Motor neuron (in vitro differentiated cells): ENCODE results near the gene GC. TPM values are rescaled to one million over a fixed set of nuclear protein-coding genes. Genes with fewer than 3 reads are reported as not detected.
"Not testable (repeated sequence)": the region's sequence is repeated elsewhere in the genome, so short reads cannot be mapped to it uniquely, and the experiment has no call there.

Experiments used
- ATAC-seq, 8 experiments: fragments of 200-7000 bp; cut with Tn5 transposase; replicated peaks in 6 of 8; 2 replicates each; pipeline ENCODE4 v1.8.0; 2021; ENCODE audit warnings: mild to moderate bottlenecking in 8 of 8, moderate library complexity in 8 of 8
- H3K27ac ChIP-seq, 2 donors: fragments of 250-450 bp; sonication (Bioruptor Pico); 2 replicates each; pipeline ENCODE4 v1.9.0; 2021; ENCODE audit warnings: antibody characterized with exemption in 2 of 2, mild to moderate bottlenecking in 2 of 2, moderate library complexity in 1 of 2
- H3K4me1 ChIP-seq, 2 donors: fragments of 250-450 bp; sonication (Bioruptor Pico); replicated peaks in 1 of 2; 2 replicates each; pipeline ENCODE4 v1.6.1; 2021; ENCODE audit warnings: antibody characterized with exemption in 2 of 2, mild to moderate bottlenecking in 2 of 2, moderate library complexity in 1 of 2
- H3K4me3 ChIP-seq, 5 donors: fragments of 250-450 bp; sonication (Bioruptor Pico); 2 replicates each; pipeline ENCODE4 v1.9.0; 2021; ENCODE audit warnings: antibody characterized with exemption in 5 of 5, mild to moderate bottlenecking in 5 of 5, moderate library complexity in 4 of 5
- WGBS, 10 experiments: fragments of 450-650 bp; shearing (Covaris generic); methylation state at CpG; one replicate each; pipeline ENCODE4 v1.0.0; 2022; 5-methylcytosine and 5-hydroxymethylcytosine counted together
- in situ Hi-C, 9 experiments: fragments of 400-800 bp; cut with MboI; loops; one replicate each; pipeline ENCODE4 v1.15.0; 2021; ENCODE audit warnings: low sequenced_read_pairs in 9 of 9, low pct_unique_long_range_greater_than_20kb in 2 of 9; ENCODE audit not compliant: unreplicated experiment in 9 of 9
- total RNA-seq, 8 experiments: library from RNA; unstranded; fragments of 300-600 nt; gene quantifications; 2 replicates each; pipeline versions ENCODE4 v1.2.3 to v1.2.4, GENCODE V29; 2022

The GC gene, protein sequence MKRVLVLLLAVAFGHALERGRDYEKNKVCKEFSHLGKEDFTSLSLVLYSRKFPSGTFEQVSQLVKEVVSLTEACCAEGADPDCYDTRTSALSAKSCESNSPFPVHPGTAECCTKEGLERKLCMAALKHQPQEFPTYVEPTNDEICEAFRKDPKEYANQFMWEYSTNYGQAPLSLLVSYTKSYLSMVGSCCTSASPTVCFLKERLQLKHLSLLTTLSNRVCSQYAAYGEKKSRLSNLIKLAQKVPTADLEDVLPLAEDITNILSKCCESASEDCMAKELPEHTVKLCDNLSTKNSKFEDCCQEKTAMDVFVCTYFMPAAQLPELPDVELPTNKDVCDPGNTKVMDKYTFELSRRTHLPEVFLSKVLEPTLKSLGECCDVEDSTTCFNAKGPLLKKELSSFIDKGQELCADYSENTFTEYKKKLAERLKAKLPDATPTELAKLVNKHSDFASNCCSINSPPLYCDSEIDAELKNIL
- 1 to 10 TPM in 3 of 8 experiments, under 1 TPM in 2, not detected in 3; 0.17 to 4.4 (median 1.1) TPM for total RNA-seq

DNA sequence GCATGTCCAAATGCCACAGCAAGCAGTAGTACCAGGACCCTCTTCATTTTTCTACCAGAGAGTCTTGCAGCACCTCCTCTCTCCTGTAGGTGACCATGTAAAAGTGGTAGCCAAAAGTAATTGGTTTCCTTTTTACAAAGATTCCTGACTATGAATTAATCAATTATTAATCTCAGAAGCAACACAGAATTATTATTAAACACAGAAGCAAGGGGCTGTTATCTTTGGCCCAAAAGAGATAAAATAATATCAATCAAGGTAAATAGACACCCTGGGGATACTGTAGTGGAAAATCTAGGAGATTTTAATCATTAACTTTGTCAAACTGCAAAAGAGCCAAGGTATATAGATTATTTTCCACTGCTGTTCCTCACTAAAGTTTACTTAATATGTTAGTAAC, at the start of gene GC:
GC (minus strand) TSS at position 108 of the 400 bp plus-strand sequence; CDS start at position 47, 61 bp downstream.
- ATAC-seq: no peak
- no peak within 1 kb of the TSS for H3K27ac ChIP-seq
- H3K4me3 ChIP-seq: no peak within 1 kb of the TSS
- peaks cover 0 to 12% of the 10 kb centered on the region in 2 donors for H3K4me1 ChIP-seq
- in situ Hi-C loops: no loop called here

DNA sequence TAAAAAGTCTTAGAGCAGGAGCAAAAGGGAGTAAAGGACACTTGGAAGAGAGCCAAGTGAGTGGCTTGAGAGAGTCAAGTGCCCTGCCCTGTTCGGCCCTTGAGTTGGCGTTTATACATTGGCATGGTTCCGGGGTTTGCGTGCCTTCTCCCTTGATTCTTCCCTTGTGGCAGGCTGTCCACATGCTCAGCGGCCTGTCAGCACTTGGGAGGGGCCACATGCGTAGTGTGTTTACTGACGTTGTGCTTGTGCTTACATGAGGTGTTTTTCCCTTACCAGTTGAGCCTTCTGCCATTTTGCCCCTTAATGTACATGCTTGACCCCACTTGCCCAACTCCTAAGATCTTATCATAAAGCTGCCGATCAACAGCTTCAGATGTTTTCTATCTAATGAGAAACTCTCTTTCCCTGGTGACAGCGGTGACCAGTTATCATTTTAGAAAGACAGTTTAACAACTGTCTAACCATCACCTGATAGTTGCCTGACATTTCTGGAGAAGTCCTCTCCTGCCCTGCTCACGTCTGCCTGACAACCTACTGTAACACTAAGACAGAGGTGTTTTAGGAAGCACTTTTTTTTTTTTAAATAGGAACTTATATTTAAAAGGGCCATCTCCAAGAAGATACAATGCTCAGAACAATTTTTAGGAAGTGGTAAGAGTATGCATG, 49.5 kb upstream of the GC start:
- 0 to 90% (median 77%) methylated on average over 2 to 7 of the region's 10 CpGs; no CpG with 5 or more reads in 1 of the 10 experiments for WGBS, 10 experiments
- Histone ChIP-seq H3K4me1 (peaks cover 7 to 11% of the 10 kb centered on the region in 2 donors), H3K4me3 (no peak overlapping the region), H3K27ac (no peak overlapping the region)
- in situ Hi-C loops: no loop called here
- peak in 3 of 8 experiments; percentile 16 to 82 (median 77) for ATAC-seq

- Histone ChIP-seq H3K4me3 (no peak overlapping the region), H3K4me1 (peaks cover 11 to 13% of the 10 kb centered on the region in 2 donors), H3K27ac (no peak overlapping the region)
- in situ Hi-C loops: no loop called here
- peak in 1 of 8 experiments; percentile 43 for ATAC-seq
- 0 to 50% (median 20%) methylated on average over 1 to 2 of the region's 3 CpGs; no CpG with 5 or more reads in 3 of the 10 experiments for WGBS, 10 experiments
These were observed 48.2 kb upstream of the GC start for GRCh38 chr4:71832049-71832448.

DNA sequence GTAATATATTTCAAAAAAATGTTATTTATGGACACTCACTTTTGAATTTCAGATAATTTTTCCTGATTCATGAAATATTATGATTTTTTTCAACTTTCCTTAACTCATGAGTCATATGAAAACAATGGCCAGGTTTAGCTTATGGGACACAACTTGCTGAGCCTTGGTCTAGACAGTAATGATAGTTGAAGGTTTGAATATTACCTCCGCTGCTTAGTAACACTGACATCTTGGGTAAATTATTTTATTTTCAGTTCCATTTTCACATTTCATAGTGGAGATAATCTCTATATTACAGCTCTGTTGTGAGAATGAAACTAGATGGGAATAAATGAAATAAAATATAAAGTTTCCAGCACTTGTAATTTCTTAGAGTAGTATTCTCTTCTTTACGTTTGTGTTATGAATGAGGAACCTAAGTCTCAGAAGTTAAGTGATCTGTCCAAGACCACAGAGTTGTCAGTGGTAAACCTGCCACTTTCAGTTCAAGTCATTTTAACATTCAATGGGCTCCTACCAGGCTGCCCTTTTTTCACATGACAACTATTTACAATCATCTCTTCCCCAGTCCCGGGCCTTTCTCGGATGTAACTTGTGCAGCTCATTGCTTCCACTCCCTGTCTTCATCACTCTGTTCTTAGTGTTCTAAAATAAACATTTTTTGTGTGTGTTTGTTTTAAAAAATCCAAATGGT, 46.8 kb upstream of the GC start:
- Histone ChIP-seq H3K4me3 (no peak overlapping the region), H3K4me1 (peaks cover 11 to 13% of the 10 kb centered on the region in 2 donors), H3K27ac (no peak overlapping the region)
- in situ Hi-C loops: no loop called here
- ATAC-seq: no peak
- 0 to 83% (median 48%) methylated on average over 1 to 4 of the region's 4 CpGs; no CpG with 5 or more reads in 1 of the 10 experiments for WGBS, 10 experiments

GRCh38 chr4:71828470-71828869, 44.6 kb upstream of the GC start:
- in situ Hi-C loops: no loop called here
- Histone ChIP-seq H3K27ac (no peak overlapping the region), H3K4me1 (peaks cover 11 to 13% of the 10 kb centered on the region in 2 donors), H3K4me3 (no peak overlapping the region)
- ATAC-seq: peak in 3 of 8 experiments; percentile 29 to 46 (median 33)
- WGBS, 10 experiments: 0 to 40% (median 21%) methylated on average over 1 of the region's 1 CpG; no CpG with 5 or more reads in 1 of the 10 experiments

GRCh38 chr4:71827826-71828225, 43.9 kb upstream of the GC start:
- Histone ChIP-seq H3K4me3 (no peak overlapping the region), H3K27ac (no peak overlapping the region), H3K4me1 (peaks cover 14 to 16% of the 10 kb centered on the region in 2 donors)
- ATAC-seq: peak in 6 of 8 experiments; percentile 19 to 95 (median 91)
- in situ Hi-C loops: no loop called here
- 9 to 54% (median 23%) methylated on average over 1 to 3 of the region's 4 CpGs for WGBS, 10 experiments

DNA sequence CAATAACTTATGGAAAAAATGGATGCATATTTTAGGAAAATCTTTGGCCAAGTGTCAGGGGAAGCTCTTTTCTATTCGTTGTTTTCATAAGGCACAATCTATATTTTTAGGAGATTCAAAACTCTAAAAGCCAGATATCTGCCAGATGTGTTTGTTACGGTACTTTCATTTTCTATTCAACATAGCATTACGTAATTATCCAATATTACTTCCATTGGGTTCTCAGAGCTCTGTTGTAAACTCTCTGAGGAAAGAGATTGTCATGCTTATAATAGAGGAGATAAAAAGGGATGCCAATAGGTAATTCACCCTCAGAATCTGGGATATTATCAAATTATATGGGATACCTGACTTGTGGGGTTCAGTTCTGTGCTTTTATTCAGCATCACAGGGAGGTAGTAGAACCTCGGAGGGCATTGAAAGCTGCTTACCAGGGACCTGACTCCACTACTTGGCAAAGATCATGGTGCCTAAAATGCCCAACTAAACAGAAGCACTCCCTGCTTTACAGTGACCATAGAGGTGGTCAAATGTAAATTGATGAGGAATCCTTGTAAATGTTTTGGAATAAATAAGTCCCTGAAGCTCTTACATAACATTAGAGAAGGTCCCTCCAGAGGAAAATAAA, 32.9 kb upstream of the GC start:
- 20 to 100% (median 86%) methylated on average over 1 to 4 of the region's 4 CpGs; no CpG with 5 or more reads in 1 of the 10 experiments for whole genome bisulfite sequencing, 10 experiments
- H3K4me1 ChIP-seq: no peaks in the 10 kb centered on the region
- H3K27ac ChIP-seq: no peak overlapping the region
- H3K4me3 ChIP-seq: no peak overlapping the region
- in situ Hi-C loops: no loop called here
- no peak for ATAC-seq

- in situ Hi-C loops: no loop called here
- Histone ChIP-seq H3K4me1 (no peaks in the 10 kb centered on the region), H3K27ac (no peak overlapping the region), H3K4me3 (no peak overlapping the region)
- WGBS, 10 experiments: 64 to 100% methylated on average over 1 to 2 of the region's 2 CpGs; no CpG with 5 or more reads in 8 of the 10 experiments
- peak in 1 of 8 experiments; percentile 57 for ATAC-seq
These were observed 30.6 kb upstream of the GC start for GRCh38 chr4:71814433-71814832.

GRCh38 chr4:71809805-71810204, 25.9 kb upstream of the GC start:
- H3K27ac ChIP-seq, ATAC-seq, H3K4me1 ChIP-seq, in situ Hi-C loops, H3K4me3 ChIP-seq: not testable (repeated sequence)
- WGBS, 10 experiments: 80% methylated on average over 1 of the region's 1 CpG; no CpG with 5 or more reads in 9 of the 10 experiments

DNA sequence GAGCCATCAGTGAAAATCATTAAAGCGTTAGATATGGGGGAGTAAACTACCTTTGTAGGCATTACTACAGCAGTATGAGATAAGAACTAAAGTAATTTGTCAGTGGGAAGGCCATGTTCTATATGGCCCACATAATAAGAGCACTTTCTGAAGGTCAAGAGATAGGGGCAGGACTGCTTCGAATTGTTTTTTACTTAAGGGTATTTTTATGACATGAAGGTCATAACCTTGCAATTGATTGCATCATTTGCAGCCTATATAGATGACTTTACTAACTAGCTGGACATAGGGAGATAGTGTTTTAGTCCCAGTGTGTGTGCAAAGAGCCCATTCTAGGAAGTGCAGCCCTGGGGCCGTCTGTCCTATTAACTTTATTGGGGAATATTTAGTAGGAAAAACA, 23.6 kb upstream of the GC start:
- H3K4me3 ChIP-seq: no peak overlapping the region
- H3K27ac ChIP-seq: no peak overlapping the region
- H3K4me1 ChIP-seq: peaks cover 0 to 4% of the 10 kb centered on the region in 2 donors
- ATAC-seq: no peak
- WGBS, 10 experiments: 0 to 100% (median 76%) methylated on average over 1 to 3 of the region's 3 CpGs; no CpG with 5 or more reads in 1 of the 10 experiments
- in situ Hi-C loops: no loop called here

- in situ Hi-C loops: not testable (repeated sequence)
- no CpG with 5 or more reads among the region's 2 CpGs for WGBS, 10 experiments
These were observed 21.4 kb upstream of the GC start for GRCh38 chr4:71805230-71805629.

GRCh38 chr4:71804017-71804697, 20.3 kb upstream of the GC start:
- ATAC-seq, in situ Hi-C loops, H3K4me1 ChIP-seq, H3K4me3 ChIP-seq, H3K27ac ChIP-seq: not testable (repeated sequence)
- WGBS, 10 experiments: 0 to 63% (median 16%) methylated on average over 1 to 3 of the region's 4 CpGs; no CpG with 5 or more reads in 2 of the 10 experiments

More at GRCh38 chr4:71805230-71805629, 21.4 kb upstream of the GC start:
- H3K4me3 ChIP-seq, H3K27ac ChIP-seq, H3K4me1 ChIP-seq: not testable (repeated sequence)
- ATAC-seq: peak in 1 of 8 experiments; percentile 11
